HG03460 (cell line): Measurements from ENCODE around the gene APOL4.
"Not testable (repeated sequence)": the region's sequence is repeated elsewhere in the genome, so short reads cannot be mapped to it uniquely, and the experiment has no call there.

Experiments used
- ATAC-seq: cut with Tn5 transposase; IDR thresholded peaks from one replicate; pipeline ENCODE4 v1.9.1; 2021; ENCODE audit not compliant: unreplicated experiment

The APOL4 gene

GRCh38 chr22:36156515-36157419 is 44.8 kb downstream of the APOL4 start:
- no peak for ATAC-seq

- ATAC-seq = no peak
These were observed 45.5 kb downstream of the APOL4 start for GRCh38 chr22:36156119-36156514.

- ATAC-seq = no peak
These were observed 45.9 kb downstream of the APOL4 start for GRCh38 chr22:36155702-36156101.

- no peak for ATAC-seq
These were observed 47.1 kb downstream of the APOL4 start for GRCh38 chr22:36154423-36154945.

DNA sequence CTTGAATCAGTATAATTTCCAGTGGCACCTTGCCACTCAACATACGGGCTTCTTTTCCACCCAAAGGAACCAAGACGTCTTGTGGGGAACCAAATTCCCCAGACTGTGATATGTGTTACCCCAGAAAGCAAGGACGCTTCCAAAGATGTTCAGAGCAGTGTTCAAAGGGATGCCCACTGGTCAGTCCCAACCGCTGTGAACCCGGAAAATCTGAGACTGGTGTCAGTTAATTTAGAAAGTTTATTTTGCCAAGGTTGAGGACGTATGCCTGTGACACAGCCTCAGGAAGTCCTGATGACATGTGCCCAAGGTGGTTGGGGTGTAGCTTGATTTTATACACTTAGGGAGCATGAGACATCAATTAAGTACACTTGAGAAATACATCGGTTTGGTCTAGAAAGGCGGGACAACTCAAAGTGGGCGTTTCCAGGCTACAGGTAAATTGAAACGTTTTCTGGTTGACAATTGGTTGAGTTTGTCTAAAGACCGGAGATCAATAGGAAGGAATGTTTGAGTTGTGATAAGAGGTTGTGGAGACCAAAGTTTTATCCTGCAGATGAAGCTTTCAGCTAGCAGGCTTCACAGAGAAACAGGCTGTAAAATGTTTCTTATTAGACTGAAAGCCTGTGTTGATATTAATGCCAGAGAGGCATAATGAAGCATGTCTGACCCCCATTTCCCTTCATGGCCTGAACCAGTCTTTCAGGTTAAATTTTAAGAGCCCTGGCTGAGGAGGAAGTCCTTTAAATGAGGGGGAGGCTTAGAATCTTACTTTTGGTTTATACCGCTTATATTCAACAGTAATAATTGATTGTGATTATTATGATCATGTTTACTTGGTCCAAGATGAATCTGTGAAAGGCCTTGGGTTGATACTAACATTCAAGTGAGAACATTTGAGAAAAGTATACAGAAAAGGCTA is 47.8 kb downstream of the APOL4 start:
- ATAC-seq = no peak

DNA sequence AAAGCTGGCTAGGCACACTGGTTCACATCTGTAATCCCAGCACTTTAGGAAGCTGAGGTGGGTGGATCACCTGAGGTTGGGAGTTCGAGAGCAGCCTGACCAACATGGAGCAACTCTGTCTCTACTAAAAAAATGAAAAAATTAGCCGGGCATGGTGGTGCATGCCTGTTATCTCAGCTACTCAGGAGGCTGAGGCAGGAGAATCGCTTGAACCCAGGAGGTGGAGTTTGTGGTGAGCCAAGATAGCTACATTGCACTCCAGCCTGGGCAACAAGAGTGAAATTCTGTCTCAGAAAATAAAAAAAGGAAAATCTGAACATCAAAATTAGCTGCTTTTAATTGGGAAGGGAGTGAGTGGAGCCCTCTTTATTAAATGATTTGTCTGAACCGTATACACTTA is 48.8 kb downstream of the APOL4 start:
- not testable (repeated sequence) for ATAC-seq

GRCh38 chr22:36152088-36152487 is 49.5 kb downstream of the APOL4 start:
- no peak for ATAC-seq

- no peak for ATAC-seq
These were observed 50.5 kb downstream of the APOL4 start for GRCh38 chr22:36151006-36151595.

DNA sequence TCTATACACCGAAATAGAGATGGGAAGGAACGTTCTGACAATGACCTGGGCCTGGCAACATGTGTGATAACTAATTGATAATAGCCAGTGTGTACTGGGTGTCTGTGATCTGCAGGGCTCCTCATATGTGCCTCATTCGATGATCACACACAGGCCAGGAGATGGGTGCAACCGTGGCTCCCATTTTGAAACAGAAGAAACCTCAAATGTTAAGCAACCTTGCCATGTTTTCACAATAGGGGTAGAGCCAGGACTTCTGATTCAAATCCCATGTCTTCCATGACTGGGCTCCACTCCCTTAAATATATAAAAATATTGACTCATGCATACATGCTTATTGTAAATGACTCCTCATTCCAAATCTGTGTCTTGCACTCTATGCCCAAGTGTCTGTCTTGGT is 52.2 kb downstream of the APOL4 start:
- no peak for ATAC-seq

DNA sequence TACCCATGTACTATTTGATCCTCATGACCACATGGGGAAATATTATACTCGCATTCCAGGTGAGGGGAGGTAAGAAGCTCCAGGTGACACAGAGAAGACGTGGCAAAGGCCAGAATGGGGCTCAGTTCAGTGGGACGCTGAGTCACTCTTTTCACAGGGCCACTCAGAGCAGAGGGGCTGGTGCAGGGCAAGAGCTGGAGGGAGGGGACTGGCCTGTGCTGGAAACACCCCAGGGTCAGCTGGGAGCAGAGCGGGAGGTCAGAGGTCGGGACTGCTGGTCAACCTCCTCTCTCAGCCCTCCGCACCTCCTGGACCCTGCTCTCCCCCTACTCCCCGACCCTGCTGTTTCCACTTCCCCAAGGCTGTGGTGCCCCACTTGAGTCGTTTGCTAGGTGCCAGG is 53.2 kb downstream of the APOL4 start:
- ATAC-seq = no peak

DNA sequence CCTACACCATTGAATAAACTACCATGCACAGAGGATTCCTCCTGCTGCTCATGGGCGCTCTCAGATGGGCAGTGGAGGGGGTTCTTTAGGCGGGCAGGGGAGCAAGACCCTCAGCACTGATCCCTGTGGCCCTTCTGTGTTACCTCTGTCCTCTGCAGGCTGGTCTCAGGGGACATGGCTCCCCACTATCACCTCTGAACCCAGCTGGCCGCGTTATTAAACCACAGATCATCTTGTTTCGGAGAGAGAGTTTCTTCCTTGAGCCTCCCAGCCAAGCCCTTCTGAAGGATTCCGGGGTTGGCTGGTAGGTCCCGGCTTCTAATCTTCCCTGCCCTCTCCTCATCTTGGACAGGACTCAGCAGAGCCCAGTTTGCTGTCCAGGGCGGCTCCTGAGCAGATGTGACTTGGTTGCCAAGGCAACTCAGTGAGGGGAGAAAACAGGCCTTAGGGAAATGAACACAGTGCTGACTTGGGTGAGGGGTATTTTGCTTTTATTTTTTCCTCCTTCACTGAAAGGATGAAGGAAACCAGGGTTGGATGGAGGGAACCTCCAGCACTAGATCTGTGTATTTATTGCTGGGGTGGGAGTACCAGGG is 54.3 kb downstream of the APOL4 start:
- ATAC-seq = no peak

GRCh38 chr22:36145881-36146280 is 55.7 kb downstream of the APOL4 start:
- no peak for ATAC-seq

DNA sequence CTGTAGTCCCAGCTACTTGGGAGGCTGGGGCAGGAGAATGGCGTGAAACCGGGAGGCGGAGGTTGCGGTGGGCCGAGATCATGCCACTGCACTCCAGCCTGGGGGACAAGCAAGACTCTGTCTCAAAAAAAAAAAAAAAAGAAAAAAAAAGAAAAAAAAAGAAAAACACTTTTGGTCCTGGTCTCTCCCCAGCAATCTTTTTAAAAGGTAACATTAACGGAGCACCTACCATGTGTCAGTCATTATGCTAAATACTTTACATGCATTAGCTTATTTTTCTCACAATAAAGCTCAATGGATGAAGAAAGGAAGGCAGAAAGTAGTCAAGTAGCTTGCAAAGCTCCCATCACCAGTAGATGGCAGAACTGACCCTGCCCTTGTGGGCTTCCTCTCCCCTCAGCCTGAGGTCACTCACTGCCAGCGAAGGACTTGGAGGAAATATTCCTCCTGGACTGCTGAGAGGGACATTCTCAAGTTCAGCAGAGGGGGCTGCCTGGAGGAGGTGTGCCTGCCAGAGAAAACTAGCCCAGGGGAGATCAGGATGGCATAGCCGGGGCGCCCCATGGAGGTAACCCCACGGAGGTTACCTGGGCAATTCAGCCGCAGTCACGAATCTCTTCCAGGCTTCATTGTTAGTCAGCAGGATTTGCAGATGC is 56.6 kb downstream of the APOL4 start:
- no peak for ATAC-seq

DNA sequence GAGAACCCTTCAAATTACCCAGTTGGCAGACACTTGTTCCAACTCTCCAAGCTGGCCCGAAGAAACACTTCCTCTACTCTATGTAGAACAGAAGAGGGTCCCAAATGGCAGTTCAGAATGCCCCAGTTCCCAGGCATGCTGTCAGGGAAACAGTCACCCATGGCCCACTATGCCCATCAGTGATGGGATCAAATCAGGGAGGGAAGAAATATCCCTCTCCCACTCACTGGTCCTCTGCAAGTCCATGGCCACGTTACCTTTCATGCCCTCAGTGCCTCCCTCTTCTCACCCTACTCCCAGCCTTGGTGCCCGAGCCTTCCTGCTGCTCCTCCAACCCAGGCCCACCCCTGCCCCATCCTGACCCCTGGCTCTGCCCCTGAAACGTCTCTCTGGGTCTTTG is 57.7 kb downstream of the APOL4 start:
- ATAC-seq = no peak

GRCh38 chr22:36143066-36143815 is 58.4 kb downstream of the APOL4 start:
- ATAC-seq = no peak

DNA sequence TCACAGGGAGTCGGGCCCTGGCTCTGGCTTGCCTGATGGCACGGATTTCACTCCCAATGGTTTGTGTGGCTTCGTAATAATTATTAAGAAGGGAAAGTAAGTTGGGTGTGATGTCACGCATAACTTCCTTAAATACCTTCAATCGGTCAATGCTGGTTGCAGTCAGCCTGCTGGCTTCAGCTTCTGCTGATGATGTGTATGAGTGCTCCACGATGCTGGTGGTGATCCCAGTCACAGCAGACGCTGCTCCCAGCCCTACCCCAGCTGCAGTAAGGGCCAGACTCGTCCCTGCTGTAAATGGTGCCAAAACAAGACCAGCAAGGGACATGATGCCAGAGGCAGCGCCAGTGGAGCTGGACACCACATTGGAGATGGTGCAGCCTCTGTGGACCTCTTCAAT is 60.1 kb downstream of the APOL4 start:
- no peak for ATAC-seq
